Measurements from ENCODE around the gene KEL. TPM values are rescaled to one million over a fixed set of nuclear protein-coding genes. Genes with fewer than 3 reads are reported as not detected.

Gene KEL
- total and polyA plus RNA-seq, 3 donors from 2014 or later = 52.1 to 124 (median 124) TPM

GRCh38 chr7:142899661-142900060 lies 62.5 kb downstream of the KEL start:
- Histone ChIP-seq H3K36me3 (ENCODE audit: low read depth, missing control alignments) (no peaks in the 10 kb centered on the region), H3K4me1 (no peaks in the 10 kb centered on the region), H3K4me3 (no peak overlapping the region), H3K27ac (no peak overlapping the region), H3K27me3 (no peaks in the 10 kb centered on the region), H3K9me3 (no peaks in the 10 kb centered on the region)
- no peak for TF ChIP-seq CTCF (IDR thresholded peaks at IDR 0.05)
- no peak for TF ChIP-seq POLR2A (IDR thresholded peaks at IDR 0.05)
- DNase-seq = no peak
- WGBS, 2 donors = 39 to 53% methylated on average over 3 of the region's 3 CpGs
- intact Hi-C loops (cut with DNase I; ENCODE audit: low total_unique reads) = no loop called here

GRCh38 chr7:142898377-142899170 lies 63.6 kb downstream of the KEL start:
- TF ChIP-seq CTCF (IDR thresholded peaks at IDR 0.05) (no peak), POLR2A (IDR thresholded peaks at IDR 0.05) (no peak)
- Histone ChIP-seq H3K9me3 (no peaks in the 10 kb centered on the region), H3K36me3 (ENCODE audit: low read depth, missing control alignments) (no peaks in the 10 kb centered on the region), H3K4me1 (no peaks in the 10 kb centered on the region), H3K4me3 (no peak overlapping the region), H3K27ac (no peak overlapping the region), H3K27me3 (no peaks in the 10 kb centered on the region)
- intact Hi-C loops (cut with DNase I; ENCODE audit: low total_unique reads) = no loop called here
- no peak for DNase-seq
- 75 to 85% methylated on average over 3 of the region's 3 CpGs for WGBS, 2 donors

- H3K4me1 ChIP-seq = no peaks in the 10 kb centered on the region
- no peaks in the 10 kb centered on the region for H3K27me3 ChIP-seq
- 90% methylated on average over 7 of the region's 7 CpGs for WGBS, 2 donors
- no peaks in the 10 kb centered on the region for H3K9me3 ChIP-seq
- no peaks in the 10 kb centered on the region for H3K36me3 ChIP-seq (ENCODE audit: low read depth, missing control alignments)
- H3K4me3 ChIP-seq = no peak overlapping the region
- no peak for DNase-seq
- intact Hi-C loops (cut with DNase I; ENCODE audit: low total_unique reads) = no loop called here
- H3K27ac ChIP-seq = no peak overlapping the region
- TF ChIP-seq CTCF (IDR thresholded peaks at IDR 0.05) (no peak), POLR2A (IDR thresholded peaks at IDR 0.05) (no peak)
Observed at GRCh38 chr7:142897691-142898090, 64.5 kb downstream of the KEL start.

GRCh38 chr7:142896741-142897379 lies 65.3 kb downstream of the KEL start:
- Histone ChIP-seq H3K4me1 (no peaks in the 10 kb centered on the region), H3K27me3 (no peaks in the 10 kb centered on the region), H3K4me3 (no peak overlapping the region), H3K36me3 (ENCODE audit: low read depth, missing control alignments) (no peaks in the 10 kb centered on the region), H3K27ac (no peak overlapping the region), H3K9me3 (no peaks in the 10 kb centered on the region)
- 77 to 90% methylated on average over 3 of the region's 3 CpGs for WGBS, 2 donors
- intact Hi-C loops (cut with DNase I; ENCODE audit: low total_unique reads) = no loop called here
- TF ChIP-seq CTCF (IDR thresholded peaks at IDR 0.05) = no peak
- no peak for TF ChIP-seq POLR2A (IDR thresholded peaks at IDR 0.05)
- DNase-seq = no peak
